GM12875 (cell line): ENCODE data around the gene DSG2.

ENCODE experiments used
- H3K4me3 ChIP-seq: one replicate; pipeline ENCODE4 v1.5.1; 2011; ENCODE audit warnings: low read depth, low read length, control low read depth
- TF ChIP-seq, protein P1 (sequence below): IDR thresholded peaks from 2 replicates; pipeline ENCODE4 v1.5.1; 2011; ENCODE audit warnings: low read depth, mild to moderate bottlenecking, control low read depth, inconsistent platforms, low read length, moderate library complexity, borderline replicate concordance; ENCODE audit not compliant: insufficient read depth

DSG2 gene

DNA sequence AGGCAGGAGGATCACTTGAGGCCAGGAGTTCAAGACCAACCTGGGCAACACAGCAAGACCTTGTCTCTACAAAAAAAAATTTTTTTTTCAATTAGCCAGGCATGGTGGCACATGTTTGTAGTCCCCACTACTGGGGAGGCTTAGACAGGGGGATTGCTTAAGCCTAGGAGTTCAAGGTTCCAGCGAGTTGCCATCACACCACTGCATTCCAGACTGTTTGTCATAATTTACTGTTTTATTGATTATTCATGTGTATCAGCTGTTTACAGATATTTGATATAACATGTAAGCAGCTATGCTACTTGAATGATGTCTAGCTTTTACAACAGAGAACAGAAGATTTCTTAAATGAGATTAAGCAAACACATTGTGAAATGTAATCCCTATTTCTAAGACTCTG lies 35.3 kb downstream of the DSG2 start:
- H3K4me3 ChIP-seq = no peak overlapping the region
- TF ChIP-seq, protein P1, sequence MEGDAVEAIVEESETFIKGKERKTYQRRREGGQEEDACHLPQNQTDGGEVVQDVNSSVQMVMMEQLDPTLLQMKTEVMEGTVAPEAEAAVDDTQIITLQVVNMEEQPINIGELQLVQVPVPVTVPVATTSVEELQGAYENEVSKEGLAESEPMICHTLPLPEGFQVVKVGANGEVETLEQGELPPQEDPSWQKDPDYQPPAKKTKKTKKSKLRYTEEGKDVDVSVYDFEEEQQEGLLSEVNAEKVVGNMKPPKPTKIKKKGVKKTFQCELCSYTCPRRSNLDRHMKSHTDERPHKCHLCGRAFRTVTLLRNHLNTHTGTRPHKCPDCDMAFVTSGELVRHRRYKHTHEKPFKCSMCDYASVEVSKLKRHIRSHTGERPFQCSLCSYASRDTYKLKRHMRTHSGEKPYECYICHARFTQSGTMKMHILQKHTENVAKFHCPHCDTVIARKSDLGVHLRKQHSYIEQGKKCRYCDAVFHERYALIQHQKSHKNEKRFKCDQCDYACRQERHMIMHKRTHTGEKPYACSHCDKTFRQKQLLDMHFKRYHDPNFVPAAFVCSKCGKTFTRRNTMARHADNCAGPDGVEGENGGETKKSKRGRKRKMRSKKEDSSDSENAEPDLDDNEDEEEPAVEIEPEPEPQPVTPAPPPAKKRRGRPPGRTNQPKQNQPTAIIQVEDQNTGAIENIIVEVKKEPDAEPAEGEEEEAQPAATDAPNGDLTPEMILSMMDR = no peak

DNA sequence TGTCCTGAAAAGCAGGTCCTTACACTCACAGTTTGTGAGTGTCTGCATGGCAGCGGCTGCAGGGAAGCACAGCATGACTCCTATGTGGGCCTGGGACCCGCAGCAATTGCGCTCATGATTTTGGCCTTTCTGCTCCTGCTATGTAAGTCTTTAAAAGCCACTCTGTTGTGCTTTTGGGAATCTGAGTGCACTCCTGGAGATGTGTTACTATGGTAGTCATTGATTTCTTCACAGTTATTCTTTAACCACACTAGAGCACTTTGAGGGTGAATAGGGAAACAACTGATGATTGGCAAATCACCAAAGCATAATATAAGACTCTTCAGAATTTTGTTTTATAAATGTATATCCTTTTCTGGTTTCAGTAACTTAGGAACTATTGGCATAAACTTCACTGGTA lies 40.9 kb downstream of the DSG2 start:
- TF ChIP-seq, protein P1 = no peak
- H3K4me3 ChIP-seq = no peak overlapping the region

DNA sequence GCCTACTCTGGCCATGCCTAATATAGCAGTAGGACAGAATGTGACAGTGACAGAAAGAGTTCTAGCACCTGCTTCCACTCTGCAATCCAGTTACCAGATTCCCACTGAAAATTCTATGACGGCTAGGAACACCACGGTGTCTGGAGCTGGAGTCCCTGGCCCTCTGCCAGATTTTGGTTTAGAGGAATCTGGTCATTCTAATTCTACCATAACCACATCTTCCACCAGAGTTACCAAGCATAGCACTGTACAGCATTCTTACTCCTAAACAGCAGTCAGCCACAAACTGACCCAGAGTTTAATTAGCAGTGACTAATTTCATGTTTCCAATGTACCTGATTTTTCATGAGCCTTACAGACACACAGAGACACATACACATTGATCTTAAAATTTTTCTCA lies 48.5 kb downstream of the DSG2 start:
- TF ChIP-seq, protein P1 = no peak

DNA sequence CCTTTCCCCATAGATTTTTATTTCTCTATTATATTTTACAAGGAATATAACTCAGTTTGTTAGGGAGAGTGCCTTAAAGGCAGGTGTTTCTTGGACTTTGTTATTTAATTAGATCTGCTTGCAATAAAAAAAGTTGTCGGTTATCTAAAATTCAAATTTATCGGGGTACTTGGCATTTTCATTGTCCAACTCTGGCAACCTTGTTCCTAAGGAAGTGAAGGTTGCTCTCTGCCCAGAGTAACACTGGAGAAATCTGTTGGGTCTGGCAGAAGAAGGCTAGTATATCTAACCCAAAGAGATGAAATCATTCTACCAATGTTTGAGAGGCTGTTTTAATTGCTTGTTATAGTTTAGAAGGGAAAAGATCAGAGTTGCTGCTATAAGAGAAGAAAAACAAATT lies 50.9 kb downstream of the DSG2 start:
- TF ChIP-seq, protein P1 = no peak
- no peak overlapping the region for H3K4me3 ChIP-seq

More for the DNA sequence above, 48.5 kb downstream of the DSG2 start:
- no peak overlapping the region for H3K4me3 ChIP-seq

DNA sequence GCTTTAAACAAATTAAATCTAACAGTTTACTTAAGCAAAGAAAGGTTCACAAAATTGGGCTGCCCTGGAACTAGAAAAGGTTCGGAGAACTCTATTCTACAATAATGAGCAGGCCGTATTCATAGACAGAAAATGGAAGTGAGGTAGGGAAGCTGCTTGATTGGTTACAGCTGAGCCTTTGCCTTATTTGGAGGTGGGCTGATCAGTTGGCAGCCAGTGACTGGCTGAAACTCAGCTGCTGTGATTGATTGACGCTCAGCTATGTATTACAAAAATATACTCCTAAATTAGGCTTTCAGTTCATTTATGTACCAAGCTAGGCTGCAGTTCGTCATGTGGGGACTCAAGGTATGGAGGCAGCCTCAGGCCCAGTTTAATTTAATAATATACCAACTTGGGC lies 51.4 kb downstream of the DSG2 start:
- TF ChIP-seq, protein P1 = no peak
- no peak overlapping the region for H3K4me3 ChIP-seq

DNA sequence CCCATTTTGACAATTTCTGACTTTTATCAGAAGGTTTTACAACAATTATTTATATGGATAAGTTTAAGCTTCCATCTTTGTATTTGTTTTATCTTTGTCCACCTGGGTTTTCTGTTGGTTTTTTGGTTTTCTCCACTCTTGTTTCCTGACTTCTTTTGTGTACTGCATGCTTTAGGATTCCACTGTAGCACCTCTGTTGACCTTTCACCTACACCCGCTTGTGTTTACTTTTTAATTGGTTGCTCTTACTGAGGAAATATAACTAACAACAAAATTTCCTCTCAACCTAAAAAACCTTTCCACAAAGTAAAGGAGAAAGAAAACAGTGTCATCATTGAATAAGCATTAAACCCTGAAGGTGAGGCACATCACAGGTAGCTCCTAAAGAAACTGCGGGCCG lies 53.9 kb downstream of the DSG2 start:
- TF ChIP-seq, protein P1 = no peak
- H3K4me3 ChIP-seq = no peak overlapping the region

DNA sequence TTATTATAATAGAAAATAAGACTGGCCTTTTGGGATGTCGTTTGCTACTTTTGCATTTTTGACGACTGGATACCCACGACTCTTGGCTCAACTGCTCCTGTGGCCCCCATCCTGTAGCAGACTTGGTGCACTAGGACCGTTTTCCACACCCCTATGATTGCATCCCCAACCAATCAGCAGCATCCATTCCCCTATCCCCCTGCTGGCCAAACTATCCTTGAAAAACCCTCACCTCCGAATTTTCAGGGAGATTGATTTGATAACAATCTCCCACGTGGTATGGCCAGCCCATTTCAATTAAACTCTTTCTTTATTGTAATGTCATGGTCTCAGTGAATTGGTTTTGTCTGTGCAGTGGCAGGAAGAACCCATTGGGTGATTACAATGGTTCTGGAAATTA lies 55.8 kb downstream of the DSG2 start:
- no peak overlapping the region for H3K4me3 ChIP-seq
- TF ChIP-seq, protein P1 = 0 out of 2 replicates have a peak, but pooled peaks have one; percentile 7
